Mammary epithelial cell (primary cell): Measurements from ENCODE around the gene COG5.

Source experiments
- EZH2 ChIP-seq: IDR thresholded peaks from 2 replicates; pipeline ENCODE4 v1.6.1; 2012; ENCODE audit warnings: low read length, inconsistent platforms, borderline replicate concordance
- TF ChIP-seq, protein P1 (sequence below), 2 donors: IDR thresholded peaks in 1 of 2; conservative IDR thresholded peaks in 1 of 2; 2 replicates each; pipeline ENCODE4 v1.5.1; 2011 to 2012; ENCODE audit warnings: inconsistent platforms in 2 of 2, low read length in 2 of 2, mild to moderate bottlenecking in 2 of 2, control low read depth in 1 of 2, low read depth in 1 of 2; ENCODE audit not compliant: insufficient read depth in 1 of 2; ENCODE audit errors: extremely low read depth in 1 of 2

GRCh38 chr7:107284911-107285479 is 278.7 kb downstream of the COG5 start:
- TF ChIP-seq, protein P1, sequence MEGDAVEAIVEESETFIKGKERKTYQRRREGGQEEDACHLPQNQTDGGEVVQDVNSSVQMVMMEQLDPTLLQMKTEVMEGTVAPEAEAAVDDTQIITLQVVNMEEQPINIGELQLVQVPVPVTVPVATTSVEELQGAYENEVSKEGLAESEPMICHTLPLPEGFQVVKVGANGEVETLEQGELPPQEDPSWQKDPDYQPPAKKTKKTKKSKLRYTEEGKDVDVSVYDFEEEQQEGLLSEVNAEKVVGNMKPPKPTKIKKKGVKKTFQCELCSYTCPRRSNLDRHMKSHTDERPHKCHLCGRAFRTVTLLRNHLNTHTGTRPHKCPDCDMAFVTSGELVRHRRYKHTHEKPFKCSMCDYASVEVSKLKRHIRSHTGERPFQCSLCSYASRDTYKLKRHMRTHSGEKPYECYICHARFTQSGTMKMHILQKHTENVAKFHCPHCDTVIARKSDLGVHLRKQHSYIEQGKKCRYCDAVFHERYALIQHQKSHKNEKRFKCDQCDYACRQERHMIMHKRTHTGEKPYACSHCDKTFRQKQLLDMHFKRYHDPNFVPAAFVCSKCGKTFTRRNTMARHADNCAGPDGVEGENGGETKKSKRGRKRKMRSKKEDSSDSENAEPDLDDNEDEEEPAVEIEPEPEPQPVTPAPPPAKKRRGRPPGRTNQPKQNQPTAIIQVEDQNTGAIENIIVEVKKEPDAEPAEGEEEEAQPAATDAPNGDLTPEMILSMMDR (conservative IDR thresholded peaks at IDR 0.05 in 1 of 2, IDR thresholded peaks at IDR 0.05 in 1 of 2; ENCODE audit: extremely low read depth in 1 of 2, insufficient read depth in 1 of 2, low read depth in 1 of 2, low read length in 2 of 2) = no peak
- no peak for TF ChIP-seq EZH2
